Stimulated activated CD4-positive, alpha-beta T cell treated with anti-CD3 and anti-CD28 coated beads, Interleukin-15, amount 100 ng/mL, for 24 hours (primary cell): Measurements from ENCODE around the gene ADK.
"Not testable (repeated sequence)": the region's sequence is repeated elsewhere in the genome, so short reads cannot be mapped to it uniquely, and the experiment has no call there.

Experiments
- DNase-seq: peaks from one replicate; pipeline ENCODE4 v3.0.0-alpha.2; 2020

Gene ADK

DNA sequence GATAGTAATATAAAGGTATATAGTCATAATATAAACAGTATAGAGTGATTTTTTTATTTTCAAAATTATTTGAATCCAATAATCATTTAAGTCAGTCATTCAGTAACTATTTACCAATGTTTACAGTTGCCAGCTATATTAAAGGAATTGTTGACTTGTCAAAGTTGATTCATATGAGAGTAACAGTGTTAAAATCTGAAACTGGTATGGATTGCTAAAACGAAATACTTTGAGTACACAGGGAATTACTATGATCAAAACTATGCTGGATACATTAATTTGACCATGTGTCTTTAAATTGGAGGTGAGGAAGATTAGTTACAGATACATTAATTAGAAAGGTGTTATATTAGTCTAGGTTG is 282.6 kb downstream of the ADK start:
- DNase-seq: no peak

DNA sequence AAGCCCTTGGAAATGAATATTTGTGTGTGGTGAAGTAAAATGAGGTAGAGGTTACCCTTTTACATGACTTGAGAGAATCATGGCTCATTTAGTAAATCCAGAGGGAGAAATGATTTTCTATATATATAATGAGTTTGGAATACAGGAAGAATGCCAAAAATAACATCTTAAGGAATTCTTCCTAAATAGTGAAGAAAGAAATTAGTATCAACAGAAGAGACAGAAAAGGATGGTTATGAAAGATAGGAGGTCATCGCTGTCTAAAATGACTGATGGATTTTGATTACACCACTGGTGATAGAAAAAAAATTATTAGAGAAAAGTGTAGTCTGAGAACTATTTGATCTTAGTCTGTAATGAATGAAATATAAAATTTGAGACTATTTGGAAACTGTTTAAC is 283.0 kb downstream of the ADK start:
- DNase-seq: no peak

DNA sequence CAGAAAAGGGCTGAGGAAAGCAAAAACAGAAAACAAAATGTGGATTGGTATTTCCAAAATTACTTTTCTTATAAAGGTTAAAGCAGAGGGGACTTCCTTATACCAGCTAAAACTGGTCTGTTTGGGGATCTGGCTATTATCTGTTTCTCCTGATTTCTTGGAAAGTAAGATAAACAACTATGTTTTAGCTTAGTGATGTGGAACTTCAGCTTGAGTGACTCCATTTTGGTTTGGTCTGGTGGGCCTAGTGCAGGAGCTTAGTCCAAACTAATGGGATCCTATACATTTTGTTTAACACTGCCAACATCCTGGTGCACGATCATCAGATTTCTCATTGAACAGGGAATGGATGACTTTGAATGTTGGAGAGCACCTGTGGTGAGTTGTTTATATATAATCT is 283.5 kb downstream of the ADK start:
- DNase-seq: no peak

DNA sequence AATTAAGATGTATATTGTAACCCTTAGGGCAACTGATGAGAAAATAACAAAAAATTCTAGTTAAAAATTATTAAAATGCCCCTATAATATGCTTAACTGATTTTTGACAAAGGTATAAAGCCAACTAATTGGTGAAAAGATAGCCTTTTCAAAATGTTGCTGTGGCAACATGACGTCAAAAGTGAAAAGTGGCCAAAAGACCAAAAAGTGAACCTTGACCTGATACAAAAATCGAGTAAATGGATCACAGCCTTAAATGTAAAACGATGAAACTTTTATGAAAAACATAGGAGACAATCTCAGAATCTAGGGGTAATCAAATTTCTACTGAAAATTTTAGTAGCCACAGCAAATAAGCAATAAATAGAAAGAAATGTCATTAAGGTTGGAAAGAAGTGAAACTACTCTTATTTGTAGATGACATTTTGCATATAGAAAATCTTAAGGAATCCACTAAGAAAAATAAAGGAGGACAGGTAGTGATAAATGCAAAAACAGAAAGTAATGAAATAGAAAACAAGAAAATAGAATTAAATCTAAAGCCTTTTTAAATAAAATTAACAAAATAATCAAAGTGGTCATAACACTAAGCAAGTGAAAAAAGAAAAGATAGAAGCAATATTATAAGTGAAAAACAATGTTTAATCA is 285.6 kb downstream of the ADK start:
- no peak for DNase-seq

DNA sequence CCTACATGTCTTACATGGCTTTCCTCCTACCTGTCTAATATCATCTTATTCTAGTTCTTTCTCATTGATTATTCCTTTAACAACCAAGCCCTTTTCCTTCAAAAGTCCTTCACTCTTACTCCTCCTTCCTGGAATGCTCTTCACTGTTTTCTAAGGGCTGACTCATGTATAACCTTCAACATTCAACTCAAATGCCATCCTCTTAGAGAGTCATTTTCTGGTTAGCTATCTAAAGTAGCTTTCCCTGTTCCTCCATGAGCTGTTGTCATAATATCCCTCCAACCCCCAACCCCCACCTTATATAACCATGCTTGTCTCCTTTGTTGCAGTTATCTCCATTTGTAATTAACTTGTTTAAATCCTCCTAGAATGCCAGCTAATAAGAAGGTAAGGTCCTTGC is 286.8 kb downstream of the ADK start:
- no peak for DNase-seq

DNA sequence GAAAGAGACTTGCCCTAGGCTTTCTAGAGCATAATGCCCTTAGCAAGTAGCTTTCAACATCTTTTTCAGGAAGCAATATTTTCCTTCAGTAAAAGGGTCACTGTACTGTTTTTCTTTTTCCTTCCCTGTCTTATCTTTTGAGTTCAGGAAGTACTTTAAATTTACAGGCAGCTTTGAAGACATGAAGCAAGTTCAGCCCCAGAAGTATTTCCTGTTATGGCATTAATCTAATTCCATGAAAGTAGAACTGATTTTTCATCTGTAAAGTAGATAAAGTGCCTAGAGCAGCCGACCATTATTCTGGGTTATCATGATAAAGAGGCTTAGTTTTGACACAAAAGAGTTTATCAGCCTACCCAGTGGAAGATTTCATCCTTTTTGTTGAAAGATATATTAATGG is 288.2 kb downstream of the ADK start:
- no peak for DNase-seq

DNA sequence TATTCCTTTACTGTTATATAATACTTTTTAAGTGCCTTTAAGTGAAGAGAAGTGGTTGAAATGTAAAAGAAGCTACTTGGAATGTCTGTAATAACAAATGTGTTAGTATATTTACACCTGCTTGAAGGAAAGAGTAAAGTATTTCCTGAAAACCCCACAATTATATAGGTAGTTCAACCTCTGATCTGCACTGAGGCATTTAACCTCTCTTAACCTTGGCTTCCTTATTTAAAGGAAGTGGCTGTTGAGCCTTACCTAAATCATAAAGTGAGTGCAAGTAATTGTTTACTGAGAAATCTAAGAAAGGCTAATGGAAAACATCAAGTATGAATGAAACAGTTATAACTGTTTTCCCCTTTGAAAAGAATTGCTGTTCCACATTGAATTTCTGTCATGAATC is 294.5 kb downstream of the ADK start:
- no peak for DNase-seq

DNA sequence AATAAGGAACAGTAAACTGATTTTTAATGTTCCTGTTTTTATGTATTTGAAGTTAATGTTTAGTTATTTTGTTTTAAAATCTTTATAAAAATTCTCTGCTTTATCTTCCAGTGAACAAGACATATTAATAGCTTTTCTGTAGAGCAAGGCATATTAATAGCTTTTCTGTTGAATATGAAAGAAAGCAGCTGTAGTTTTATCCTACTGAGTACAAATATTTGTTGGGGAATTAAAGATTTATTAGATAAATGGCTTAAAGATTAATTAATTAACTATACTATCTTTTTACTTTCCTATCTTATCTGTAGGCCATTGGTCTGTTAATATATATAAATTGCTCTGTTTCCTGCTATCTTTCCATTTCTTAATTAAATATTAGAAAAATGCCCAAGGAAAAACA is 299.6 kb downstream of the ADK start:
- no peak for DNase-seq

DNA sequence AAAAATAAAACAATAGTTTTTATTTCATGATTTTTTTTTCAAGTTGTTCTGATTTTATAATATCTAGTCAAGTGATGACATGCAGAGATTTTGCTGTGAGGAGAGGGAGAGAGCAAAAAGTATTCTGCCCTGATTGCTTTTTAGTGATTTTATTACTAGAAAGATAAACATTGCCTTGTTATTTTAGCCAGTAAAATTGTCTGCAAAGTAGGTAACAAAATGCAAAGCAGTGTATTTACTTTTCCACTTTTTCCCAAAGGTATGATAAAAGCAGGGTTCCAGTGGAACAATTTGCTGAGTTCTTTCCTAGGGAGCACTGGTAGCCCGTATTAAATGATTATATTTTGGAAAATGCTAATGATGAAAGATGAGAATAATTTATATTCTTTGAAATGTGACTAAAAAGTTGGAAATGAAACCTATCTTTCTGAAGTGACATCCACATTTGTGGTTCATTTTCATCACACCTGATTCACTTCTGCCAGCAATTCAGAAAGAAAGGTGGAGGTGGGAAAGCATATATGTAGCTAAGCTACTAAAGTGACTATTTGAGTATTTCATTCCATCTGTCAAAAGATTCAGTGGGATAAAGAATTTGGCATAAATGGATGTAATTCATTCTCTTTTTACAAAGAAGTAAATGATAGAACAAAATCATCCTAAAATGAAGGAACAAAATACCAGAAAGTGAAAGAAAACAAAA is 300.3 kb downstream of the ADK start:
- DNase-seq: no peak

DNA sequence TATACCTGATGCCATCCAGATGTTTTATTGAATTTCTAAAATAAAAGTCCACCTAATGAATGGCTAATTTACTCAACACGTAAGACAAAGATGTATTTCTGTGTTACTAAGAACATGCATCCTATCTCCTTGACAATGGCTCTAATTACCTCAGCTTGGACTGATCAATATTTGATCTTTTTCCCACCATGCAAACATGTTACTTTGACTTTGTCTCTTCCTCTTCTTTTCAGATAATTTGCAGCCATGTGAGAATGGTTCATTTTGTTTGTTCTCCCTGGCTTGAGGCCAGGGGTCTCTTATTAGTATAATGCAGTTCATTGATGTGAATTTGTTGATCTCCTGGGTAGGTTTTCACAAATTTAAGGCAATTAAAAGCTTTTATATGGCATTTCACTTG is 302.1 kb downstream of the ADK start:
- DNase-seq: no peak

DNA sequence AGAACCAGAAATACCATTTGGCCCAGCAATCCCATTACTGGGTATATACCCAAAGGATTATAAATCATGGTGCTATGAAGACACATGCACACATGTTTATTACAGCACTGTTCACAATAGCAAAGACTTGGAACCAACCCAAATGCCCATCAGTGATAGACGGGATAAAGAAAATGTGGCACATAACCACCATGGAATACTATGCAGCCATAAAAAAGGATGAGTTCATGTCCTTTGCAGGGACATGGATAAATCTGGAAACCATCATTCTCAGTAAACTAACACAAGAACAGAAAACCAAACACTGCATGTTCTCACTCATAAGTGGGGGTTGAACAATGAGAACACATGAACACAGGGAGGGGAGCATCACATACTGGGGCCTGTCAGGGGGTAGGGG is 306.5 kb downstream of the ADK start:
- DNase-seq: not testable (repeated sequence)

DNA sequence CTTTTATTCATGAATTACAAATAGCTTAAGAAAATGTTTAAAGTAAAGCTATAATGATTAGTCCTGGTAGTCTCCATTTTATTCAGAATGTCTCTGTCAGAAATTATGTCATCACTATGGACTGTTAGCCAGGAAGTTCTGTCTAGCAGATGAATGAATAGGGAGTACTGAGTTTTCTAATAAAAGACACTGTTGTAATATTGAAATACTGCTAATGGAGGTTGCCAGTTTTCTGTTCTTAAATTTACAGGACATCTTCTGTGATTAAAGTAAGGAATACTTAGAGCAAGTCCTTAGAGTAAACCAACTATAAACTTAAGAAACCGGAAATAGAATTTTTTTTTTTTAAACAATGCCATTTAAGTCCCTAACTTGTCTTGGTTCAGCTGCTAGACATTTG is 309.8 kb downstream of the ADK start:
- DNase-seq: no peak

DNA sequence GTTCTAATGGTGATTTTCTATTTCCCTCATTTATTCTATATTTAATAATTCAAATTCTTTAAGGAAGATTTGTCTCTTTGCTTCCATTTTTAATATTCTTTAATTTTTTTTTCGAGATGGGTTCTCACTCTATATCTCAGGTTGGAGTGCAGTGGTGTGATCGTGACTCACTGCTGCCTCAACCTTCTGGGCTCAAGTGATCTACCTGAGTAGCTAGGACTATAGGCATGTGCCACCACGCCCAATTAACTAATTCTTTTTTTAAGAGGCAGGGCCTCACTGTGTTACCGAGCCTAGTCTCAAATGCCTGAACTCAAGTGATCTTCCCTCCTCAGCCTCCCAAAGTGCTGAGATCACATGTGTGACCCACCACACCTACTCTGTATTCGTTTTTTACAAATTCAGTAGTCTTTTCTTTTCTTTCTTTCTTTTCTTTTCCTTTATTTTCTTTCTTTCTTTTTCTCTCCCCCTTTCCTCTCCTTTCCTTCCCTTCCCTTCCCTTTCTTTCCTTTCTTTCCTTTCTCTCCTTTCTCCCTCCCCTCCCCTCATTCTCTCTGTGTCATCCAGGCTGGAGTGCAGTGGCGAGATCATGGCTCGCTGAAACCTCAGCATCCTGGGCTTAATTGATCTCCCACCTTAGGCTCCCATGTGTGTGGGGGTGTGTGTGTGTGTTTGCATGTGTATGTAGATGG is 323.1 kb downstream of the ADK start:
- no peak for DNase-seq

DNA sequence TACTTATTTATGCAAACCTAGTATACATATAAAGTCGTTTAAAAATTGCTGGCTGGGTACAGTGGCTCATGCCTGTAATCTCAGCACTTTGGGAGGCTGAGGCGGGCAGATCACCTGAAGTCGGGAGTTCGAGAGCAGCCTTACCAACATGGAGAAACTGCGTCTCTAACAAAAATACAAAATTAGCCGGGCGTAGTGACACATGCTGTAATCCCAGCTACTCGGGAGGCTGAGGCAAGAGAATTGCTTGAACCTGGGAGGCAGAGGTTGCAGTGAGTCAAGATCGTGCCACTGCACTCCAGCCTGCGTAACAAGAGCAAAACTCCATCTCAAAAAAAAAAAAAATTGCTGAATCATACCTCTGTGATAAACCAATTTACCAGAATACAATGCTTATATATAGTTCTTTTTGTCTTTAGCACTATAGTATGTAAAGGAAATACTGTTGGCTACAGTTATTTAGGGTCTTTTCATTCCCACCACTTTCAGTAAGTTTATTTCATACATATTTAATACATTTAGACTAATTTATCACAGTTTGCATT is 325.2 kb downstream of the ADK start:
- not testable (repeated sequence) for DNase-seq

DNA sequence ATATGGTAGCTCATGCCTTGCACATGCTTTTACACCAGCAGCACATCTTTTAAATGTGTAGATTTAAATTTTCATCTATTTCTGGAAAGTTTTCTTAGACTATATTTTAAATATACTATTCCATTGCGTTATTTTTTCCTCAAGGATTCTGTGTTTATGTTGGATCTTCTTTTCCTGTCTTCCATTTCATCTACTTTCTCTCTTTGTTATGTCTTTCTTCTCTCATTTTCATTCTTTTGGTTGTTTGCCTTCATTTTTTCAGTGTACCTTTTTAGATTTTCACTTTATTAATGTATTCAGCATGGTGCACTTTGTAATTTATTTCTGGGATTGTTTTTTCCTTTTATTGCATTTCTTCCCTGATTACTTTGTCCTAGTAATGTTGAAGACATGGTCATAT is 329.8 kb downstream of the ADK start:
- no peak for DNase-seq

DNA sequence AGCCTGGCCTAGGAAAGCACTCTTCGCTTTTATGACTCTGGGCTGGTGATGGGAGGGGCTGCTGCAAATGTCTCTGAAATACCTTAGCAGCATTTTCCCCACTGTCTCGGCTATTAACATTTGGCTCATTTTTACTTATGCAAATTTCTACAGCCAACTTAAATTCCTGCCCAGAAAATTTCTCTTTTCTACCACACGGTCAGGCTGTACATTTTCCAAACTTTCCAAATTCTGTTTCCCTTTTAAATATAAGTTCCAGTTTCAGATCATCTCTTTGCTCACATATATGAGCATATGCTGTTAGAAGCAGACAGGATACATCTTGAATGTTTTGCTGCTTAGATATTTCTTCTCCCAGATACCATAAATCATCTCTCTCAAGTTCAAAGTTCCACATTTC is 332.3 kb downstream of the ADK start:
- no peak for DNase-seq

DNA sequence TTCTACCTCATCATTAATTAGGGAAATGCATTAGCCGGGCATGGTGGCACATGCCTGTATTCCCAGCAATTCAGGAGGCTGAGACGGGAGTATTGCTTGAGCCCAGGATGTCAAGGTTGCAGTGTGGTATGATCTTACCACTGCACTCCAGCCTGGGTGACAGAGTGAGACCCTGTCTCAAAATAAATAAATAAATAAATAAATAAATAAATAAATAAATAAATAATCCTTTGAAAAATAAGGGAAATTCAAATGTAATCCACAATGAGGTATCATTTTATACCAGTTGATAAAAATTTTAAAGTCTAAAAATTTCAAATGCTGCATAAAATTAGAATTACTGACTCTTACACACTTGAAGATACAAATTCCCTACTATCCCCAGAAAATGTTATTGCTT is 334.3 kb downstream of the ADK start:
- DNase-seq: no peak

DNA sequence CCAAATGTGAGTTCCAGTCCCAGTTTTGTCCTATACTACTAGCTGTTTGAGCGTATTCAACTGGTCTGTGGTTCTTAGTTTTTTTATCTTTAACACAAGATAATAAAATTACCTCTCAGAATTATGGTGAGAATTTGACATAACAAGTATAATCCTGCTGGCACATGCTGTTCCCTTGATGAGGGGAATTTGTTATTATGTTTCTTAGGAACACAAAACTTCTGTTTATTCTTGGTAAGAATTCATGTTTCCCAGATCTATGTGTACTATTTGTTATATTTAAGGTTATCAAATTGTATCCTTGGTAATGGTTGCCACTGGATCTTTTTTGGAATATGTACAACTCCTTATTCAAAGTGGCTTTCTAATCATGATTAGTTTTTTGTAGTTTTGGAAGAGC is 335.6 kb downstream of the ADK start:
- DNase-seq: no peak

DNA sequence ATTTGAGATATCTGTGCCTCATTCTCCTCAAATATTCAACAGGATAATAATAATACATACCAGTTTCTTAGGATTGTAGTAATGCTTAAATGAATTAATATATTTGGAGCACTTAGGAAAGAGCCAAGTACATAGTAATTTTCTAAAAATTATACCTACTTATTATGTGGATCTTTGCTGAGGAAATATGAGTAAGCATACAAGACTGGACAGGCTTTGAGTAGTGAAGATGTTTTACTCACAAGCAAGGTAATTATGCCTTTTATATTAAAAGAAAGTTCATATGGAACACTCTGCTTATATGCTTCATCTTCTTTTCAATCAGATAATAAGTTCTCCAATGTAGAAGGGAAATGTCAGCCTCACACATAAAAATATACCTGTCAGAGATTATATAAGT is 337.9 kb downstream of the ADK start:
- DNase-seq: no peak

DNA sequence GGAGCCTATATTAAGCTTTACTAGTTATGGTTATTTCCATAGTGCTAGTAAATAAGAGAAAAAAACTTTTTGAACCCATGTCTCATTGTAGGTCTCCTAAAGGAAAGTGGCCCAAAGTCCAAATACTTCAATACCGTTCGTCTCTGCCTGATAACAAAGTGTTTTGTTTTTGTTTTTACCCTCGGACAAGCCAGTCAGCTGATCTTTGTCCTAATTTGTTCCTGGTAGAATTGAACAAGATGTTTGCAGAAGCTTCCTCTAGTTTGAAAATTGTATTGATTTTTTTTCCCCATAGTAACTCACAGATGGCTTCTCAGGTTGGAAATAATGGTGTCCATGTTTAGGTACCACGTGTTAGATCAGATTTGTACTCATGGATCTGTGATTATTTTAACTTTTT is 339.5 kb downstream of the ADK start:
- DNase-seq: no peak

DNA sequence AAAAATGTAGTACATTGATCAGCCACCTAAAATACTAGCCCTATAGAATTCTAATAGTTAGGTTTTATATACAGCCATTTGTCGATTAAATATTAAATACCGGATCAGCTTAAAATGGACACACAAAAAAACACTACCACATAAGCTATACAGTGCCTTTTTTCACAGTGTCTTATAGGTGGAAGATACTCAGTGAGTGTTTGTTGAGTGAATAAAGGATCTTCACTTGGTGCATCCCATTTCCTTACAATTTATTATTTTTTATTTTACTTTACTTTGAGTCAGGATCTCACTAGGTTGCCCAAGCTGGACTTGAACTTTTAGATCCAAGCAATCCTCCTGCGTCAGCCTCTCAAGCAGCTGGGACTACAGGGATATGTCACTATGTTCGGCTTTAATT is 340.0 kb downstream of the ADK start:
- DNase-seq: no peak

DNA sequence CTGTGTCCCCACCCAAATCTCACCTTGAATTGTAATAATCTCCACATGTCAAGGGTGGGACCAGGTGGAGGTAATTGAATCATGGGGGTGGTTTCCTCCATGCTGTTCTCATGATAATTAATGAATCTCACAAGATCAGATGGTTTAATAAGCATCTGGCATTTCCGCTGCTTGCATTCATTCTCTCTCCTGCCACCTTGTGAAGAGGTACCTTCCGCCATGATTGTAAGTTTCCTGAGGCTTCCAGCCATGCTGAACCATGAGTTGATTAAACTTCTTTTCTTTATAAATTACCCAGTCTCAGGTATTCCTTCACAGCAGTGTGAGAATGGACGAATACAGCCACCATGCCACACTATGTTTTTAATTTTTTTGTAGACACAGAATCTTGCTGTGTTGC is 345.3 kb downstream of the ADK start:
- DNase-seq: not testable (repeated sequence)

DNA sequence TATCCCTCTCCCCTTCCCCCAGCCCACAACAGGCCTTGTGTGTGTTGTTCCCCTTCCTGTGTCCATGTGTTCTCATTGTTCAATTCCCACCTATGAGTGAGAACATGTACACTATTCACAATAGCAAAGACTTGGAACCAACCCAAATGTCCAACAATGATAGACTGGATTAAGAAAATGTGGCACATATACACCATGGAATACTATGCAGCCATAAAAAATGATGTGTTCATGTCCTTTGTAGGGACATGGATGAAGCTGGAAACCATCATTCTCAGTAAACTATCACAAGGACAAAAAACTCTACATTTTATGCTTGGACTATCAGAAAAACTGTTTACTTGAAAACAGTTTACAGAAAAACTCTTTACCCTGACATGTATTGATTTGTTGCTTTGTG is 347.6 kb downstream of the ADK start:
- DNase-seq: not testable (repeated sequence)

DNA sequence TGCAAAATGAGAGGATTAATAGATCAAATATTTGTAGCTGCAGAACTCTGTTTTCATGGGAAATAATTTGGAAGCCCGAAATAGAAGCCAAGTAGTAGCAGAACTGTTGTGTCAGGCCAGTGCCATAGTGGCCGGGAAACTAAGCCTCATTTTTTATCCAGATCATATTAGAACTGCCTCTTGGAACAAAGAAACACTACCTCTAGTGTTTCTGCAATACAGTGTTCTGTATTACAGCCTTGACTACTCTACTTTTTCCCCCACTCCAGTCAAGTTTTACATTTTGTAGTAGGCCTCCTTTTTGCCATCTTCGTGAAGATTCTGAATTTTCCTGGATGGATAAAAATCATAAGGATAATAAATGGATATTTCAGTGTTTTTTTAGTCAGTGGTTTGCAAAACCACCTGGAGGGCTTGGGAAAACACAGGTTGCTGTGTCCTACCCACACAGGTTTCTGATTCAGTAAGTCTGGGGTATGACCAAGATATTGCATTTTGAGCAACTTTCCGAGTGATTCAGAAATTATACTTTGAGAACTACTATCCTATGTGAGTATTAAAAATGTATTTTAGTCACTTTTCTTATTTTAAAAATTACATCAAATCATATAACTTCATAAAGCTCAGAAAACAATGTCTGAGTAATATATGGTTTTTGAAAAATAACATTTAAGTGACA is 349.1 kb downstream of the ADK start:
- DNase-seq: peak; percentile 13
